BLaER1 treated with 17β-estradiol and CSF1 and Interleukin-3, amounts not matched to agents 10 nM and 100 nM (cell line): ENCODE measurements around the gene PTPA.

ENCODE experiments used
- H3K27ac ChIP-seq, 11 experiments: shearing (Covaris generic); formaldehyde crosslinking; 2 replicates each; pipeline ENCODE4 v1.8.1; 2022
- H3K27me3 ChIP-seq, 11 experiments: shearing (Covaris generic); formaldehyde crosslinking; 2 replicates each; pipeline ENCODE4 v1.8.1; 2022
- H3K36me3 ChIP-seq, 11 experiments: shearing (Covaris generic); formaldehyde crosslinking; 2 replicates each; pipeline ENCODE4 v1.8.1; 2022
- H3K4me1 ChIP-seq, 10 experiments: shearing (Covaris generic); formaldehyde crosslinking; 2 replicates each; pipeline ENCODE4 v1.8.1; 2022
- H3K4me2 ChIP-seq, 11 experiments: shearing (Covaris generic); formaldehyde crosslinking; 2 replicates each; pipeline ENCODE4 v1.8.1; 2022
- H3K4me3 ChIP-seq, 10 experiments: shearing (Covaris generic); formaldehyde crosslinking; 2 replicates each; pipeline ENCODE4 v1.8.1; 2022
- H3K9ac ChIP-seq, 11 experiments: shearing (Covaris generic); formaldehyde crosslinking; 2 replicates each; pipeline ENCODE4 v1.8.1; 2022
- H3K9me3 ChIP-seq, 11 experiments: shearing (Covaris generic); formaldehyde crosslinking; replicated peaks in 1 of 11; 2 replicates each; pipeline ENCODE4 v1.8.1; 2022
- H4K20me1 ChIP-seq, 11 experiments: shearing (Covaris generic); formaldehyde crosslinking; 2 replicates each; pipeline ENCODE4 v1.8.1; 2022
- Cebpa-rat ChIP-seq, 11 experiments: shearing (Covaris generic); IDR thresholded peaks; 2 replicates each; pipeline ENCODE4 v1.8.1; 2022

The PTPA gene

GRCh38 chr9:129110740-129111527 lies at the start of gene PTPA, which contains the start of gene CRAT:
Gene PTPA, plus strand, starts transcription at chr9:129111415. Its CDS starts 186 bp downstream, at chr9:129111601.
Gene CRAT, minus strand, starts transcription at chr9:129110793. Its CDS starts 284 bp downstream, at chr9:129110509.
- H3K27ac ChIP-seq: peak within 1 kb of the TSS; percentile 75 to 97 (median 92)
- H3K4me3 ChIP-seq: peak within 1 kb of the TSS; percentile 78 to 98 (median 90)
- H4K20me1 ChIP-seq: peaks cover 0 to 35% (median 10%) of the 10 kb centered on the region in 11 experiments; a peak in 14 of 22 replicates
- H3K27me3 ChIP-seq: no peaks in the 10 kb centered on the region
- H3K4me2 ChIP-seq: peak within 1 kb of the TSS; percentile 93 to 100 (median 98)
- H3K4me1 ChIP-seq: peaks cover 52 to 67% (median 61%) of the 10 kb centered on the region in 10 experiments
- peaks cover 0 to 27% (median 15%) of the 10 kb centered on the region in 11 experiments; a peak in 13 of 22 replicates for H3K36me3 ChIP-seq
- H3K9me3 ChIP-seq: no peaks in the 10 kb centered on the region
- TF ChIP-seq Cebpa-rat (IDR thresholded peaks at IDR 0.05): no peak
- H3K9ac ChIP-seq: peak within 1 kb of the TSS; percentile 92 to 98 (median 94)

- peaks cover 0 to 10% (median 0%) of the 10 kb centered on the region in 11 experiments; a peak in 4 of 22 replicates for H4K20me1 ChIP-seq
- H3K9me3 ChIP-seq: no peaks in the 10 kb centered on the region
- no peak overlapping the region for H3K4me2 ChIP-seq
- H3K27ac ChIP-seq: no peak overlapping the region
- H3K9ac ChIP-seq: no peak overlapping the region
- peaks cover 10 to 33% (median 21%) of the 10 kb centered on the region in 10 experiments for H3K4me1 ChIP-seq
- no peaks in the 10 kb centered on the region for H3K27me3 ChIP-seq
- H3K4me3 ChIP-seq: no peak overlapping the region
- peaks cover 82 to 93% (median 85%) of the 10 kb centered on the region in 11 experiments for H3K36me3 ChIP-seq
- TF ChIP-seq Cebpa-rat (IDR thresholded peaks at IDR 0.05): no peak
Measured at GRCh38 chr9:129063061-129063460, 48.2 kb upstream of the PTPA start.

DNA sequence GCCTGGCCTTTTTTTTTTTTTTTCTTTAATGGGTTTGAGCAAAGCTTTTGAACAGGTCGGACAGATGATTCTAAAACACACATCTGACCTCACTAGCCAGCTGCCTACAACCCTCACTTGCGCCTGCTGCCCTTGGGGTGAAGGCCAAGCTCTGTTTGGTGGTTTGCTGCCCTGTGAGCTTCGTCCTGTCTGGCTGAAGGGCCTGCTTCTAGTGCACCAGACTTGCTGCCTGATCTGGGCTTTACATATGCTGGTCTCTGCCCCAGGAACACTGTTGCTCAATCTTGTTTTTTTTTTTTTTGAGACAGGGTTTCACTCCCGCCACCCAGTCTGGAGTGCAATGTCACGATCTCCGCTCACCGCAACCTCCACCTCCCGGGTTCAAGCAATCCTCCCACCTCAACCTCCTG lies 46.7 kb upstream of the PTPA start:
- peaks cover 69 to 83% (median 77%) of the 10 kb centered on the region in 11 experiments for H3K36me3 ChIP-seq
- H3K4me3 ChIP-seq: no peak overlapping the region
- no peak overlapping the region for H3K27ac ChIP-seq
- H3K9ac ChIP-seq: no peak overlapping the region; a peak in 1 of 22 replicates
- no peaks in the 10 kb centered on the region for H3K9me3 ChIP-seq
- peaks cover 22 to 33% (median 25%) of the 10 kb centered on the region in 10 experiments for H3K4me1 ChIP-seq
- H3K4me2 ChIP-seq: no peak overlapping the region
- no peak for TF ChIP-seq Cebpa-rat (IDR thresholded peaks at IDR 0.05)
- peaks cover 0 to 6% (median 0%) of the 10 kb centered on the region in 11 experiments; a peak in 3 of 22 replicates for H4K20me1 ChIP-seq
- no peaks in the 10 kb centered on the region for H3K27me3 ChIP-seq

GRCh38 chr9:129068110-129068509 lies 43.1 kb upstream of the PTPA start:
- no peak for TF ChIP-seq Cebpa-rat (IDR thresholded peaks at IDR 0.05)
- Histone ChIP-seq H3K4me2 (peak overlapping the region; percentile 82 to 99 (median 97)), H3K9me3 (no peaks in the 10 kb centered on the region), H3K27me3 (no peaks in the 10 kb centered on the region), H3K4me1 (peaks cover 42 to 54% (median 52%) of the 10 kb centered on the region in 10 experiments), H4K20me1 (no peaks in the 10 kb centered on the region), H3K36me3 (peaks cover 35 to 60% (median 41%) of the 10 kb centered on the region in 11 experiments), H3K27ac (peak overlapping the region; percentile 73 to 98 (median 92); a peak in 21 of 22 replicates), H3K4me3 (peak overlapping the region in 1 of 10 experiments; percentile 45; a peak in 1 of 20 replicates), H3K9ac (peak overlapping the region; percentile 67 to 87 (median 81); a peak in 20 of 22 replicates)

DNA sequence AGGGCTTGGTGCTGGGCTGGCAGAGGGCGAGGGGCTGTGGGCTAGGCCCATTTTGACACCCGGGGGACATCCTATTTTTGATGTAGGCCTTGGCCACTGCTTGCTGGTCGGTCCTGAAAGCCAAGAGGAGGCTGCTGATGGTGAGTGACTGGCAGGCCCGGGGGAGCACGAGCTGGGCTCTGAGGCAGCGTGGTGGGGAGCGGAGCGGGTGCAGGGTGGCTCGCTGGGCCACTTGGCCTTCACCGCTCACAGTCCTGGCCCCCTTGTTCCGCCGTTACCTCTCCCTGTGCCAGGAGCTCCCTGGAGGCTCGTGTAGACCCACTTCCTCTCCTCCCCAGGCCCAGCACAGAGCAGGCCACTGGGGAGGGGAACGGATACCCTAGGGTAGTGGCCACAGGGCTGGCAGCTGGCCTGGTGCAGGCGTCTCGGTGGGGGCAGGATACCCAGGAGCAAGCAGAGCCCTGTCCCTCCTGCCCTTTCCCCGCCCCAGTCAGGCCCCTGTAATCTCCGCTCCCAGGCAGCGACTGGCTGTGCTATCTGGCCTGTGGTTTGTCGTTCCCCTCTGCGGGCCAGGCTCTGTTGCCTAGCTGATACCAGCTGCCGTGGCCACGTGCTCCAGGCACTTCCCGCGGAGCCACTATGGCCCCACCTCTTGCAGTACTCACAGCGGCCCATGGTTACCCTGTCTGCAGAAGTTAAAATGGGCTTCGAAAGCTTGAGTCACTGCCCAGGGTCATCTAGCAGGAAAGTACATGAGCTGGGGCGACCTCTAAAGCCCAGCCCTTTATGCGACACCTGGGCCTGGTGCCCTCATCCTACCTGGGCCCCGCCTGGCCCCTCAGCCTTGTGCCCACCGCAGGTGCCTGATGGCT lies 42.0 kb upstream of the PTPA start:
- Histone ChIP-seq H3K36me3 (peaks cover 26 to 48% (median 32%) of the 10 kb centered on the region in 11 experiments), H3K9ac (peak overlapping the region; percentile 67 to 87 (median 81); a peak in 21 of 22 replicates), H3K27me3 (no peaks in the 10 kb centered on the region), H3K9me3 (no peaks in the 10 kb centered on the region), H3K4me1 (peaks cover 42 to 54% (median 52%) of the 10 kb centered on the region in 10 experiments), H3K4me2 (peak overlapping the region; percentile 82 to 99 (median 97)), H3K4me3 (peak overlapping the region in 9 of 10 experiments; percentile 17 to 53 (median 47); a peak in 16 of 20 replicates), H3K27ac (peak overlapping the region; percentile 73 to 98 (median 92)), H4K20me1 (no peaks in the 10 kb centered on the region)
- TF ChIP-seq Cebpa-rat (IDR thresholded peaks at IDR 0.05): no peak

- H3K36me3 ChIP-seq: peaks cover 19 to 40% (median 25%) of the 10 kb centered on the region in 11 experiments
- H3K27me3 ChIP-seq: no peaks in the 10 kb centered on the region
- no peaks in the 10 kb centered on the region for H3K9me3 ChIP-seq
- H4K20me1 ChIP-seq: no peaks in the 10 kb centered on the region
- H3K4me1 ChIP-seq: peaks cover 42 to 54% (median 52%) of the 10 kb centered on the region in 10 experiments
- peak overlapping the region; percentile 27 to 87 (median 81); a peak in 21 of 22 replicates for H3K9ac ChIP-seq
- peak overlapping the region in 7 of 10 experiments; percentile 43 to 53 (median 49); a peak in 14 of 20 replicates for H3K4me3 ChIP-seq
- TF ChIP-seq Cebpa-rat (IDR thresholded peaks at IDR 0.05): no peak
- H3K27ac ChIP-seq: peak overlapping the region in 10 of 11 experiments; percentile 73 to 98 (median 92); a peak in 21 of 22 replicates
- H3K4me2 ChIP-seq: peak overlapping the region; percentile 82 to 99 (median 97)
Measured at GRCh38 chr9:129069862-129070641, 41.2 kb upstream of the PTPA start.

GRCh38 chr9:129070696-129071525 lies 40.3 kb upstream of the PTPA start:
- Histone ChIP-seq H3K4me3 (peak overlapping the region in 7 of 10 experiments; percentile 43 to 53 (median 49); a peak in 12 of 20 replicates), H3K9ac (peak overlapping the region; percentile 27 to 87 (median 81); a peak in 20 of 22 replicates), H3K36me3 (peaks cover 10 to 32% (median 16%) of the 10 kb centered on the region in 11 experiments), H3K27ac (peak overlapping the region in 10 of 11 experiments; percentile 73 to 98 (median 92); a peak in 19 of 22 replicates), H3K27me3 (no peaks in the 10 kb centered on the region), H4K20me1 (no peaks in the 10 kb centered on the region), H3K9me3 (no peaks in the 10 kb centered on the region), H3K4me1 (peaks cover 42 to 54% (median 52%) of the 10 kb centered on the region in 10 experiments), H3K4me2 (peak overlapping the region; percentile 82 to 99 (median 97))
- no peak for TF ChIP-seq Cebpa-rat (IDR thresholded peaks at IDR 0.05)
